ENCODE measurements around the gene GIPC3. TPM values are rescaled to one million over a fixed set of nuclear protein-coding genes. Genes with fewer than 3 reads are reported as not detected.

The GIPC3 gene
- total RNA-seq, result not detected in 2 replicates

- no peak within 1 kb of the TSS for H3K4me3 ChIP-seq (ENCODE audit: low read depth, low read length)
- DNase-seq (ENCODE audit: low read depth), result no peak
- TF ChIP-seq CTCF (conservative IDR thresholded peaks at IDR 0.05; ENCODE audit: low read depth, low read length), result no peak
Measured at GRCh38 chr19:3585301-3586126, at the start of gene GIPC3. TSS of gene GIPC3 (plus strand) at chr19:3585478. CDS start at chr19:3585598, 120 bp downstream.

GRCh38 chr19:3535563-3535965 is 49.7 kb upstream of the GIPC3 start:
- TF ChIP-seq CTCF (conservative IDR thresholded peaks at IDR 0.05; ENCODE audit: low read depth, low read length), result no peak
- H3K4me3 ChIP-seq (ENCODE audit: low read depth, low read length), result no peak overlapping the region
- no peak for DNase-seq (ENCODE audit: low read depth)

GRCh38 chr19:3535981-3536380 is 49.3 kb upstream of the GIPC3 start:
- no peak for DNase-seq (ENCODE audit: low read depth)
- TF ChIP-seq CTCF (conservative IDR thresholded peaks at IDR 0.05; ENCODE audit: low read depth, low read length), result no peak
- H3K4me3 ChIP-seq (ENCODE audit: low read depth, low read length), result no peak overlapping the region

- DNase-seq (ENCODE audit: low read depth), result no peak
- no peak overlapping the region for H3K4me3 ChIP-seq (ENCODE audit: low read depth, low read length)
- TF ChIP-seq CTCF (conservative IDR thresholded peaks at IDR 0.05; ENCODE audit: low read depth, low read length), result no peak
Measured at GRCh38 chr19:3536429-3537100, 48.7 kb upstream of the GIPC3 start.

- H3K4me3 ChIP-seq (ENCODE audit: low read depth, low read length), result no peak overlapping the region
- DNase-seq (ENCODE audit: low read depth), result no peak
- TF ChIP-seq CTCF (conservative IDR thresholded peaks at IDR 0.05; ENCODE audit: low read depth, low read length), result no peak
Measured at GRCh38 chr19:3537101-3537437, 48.2 kb upstream of the GIPC3 start.

- TF ChIP-seq CTCF (conservative IDR thresholded peaks at IDR 0.05; ENCODE audit: low read depth, low read length), result no peak
- no peak for DNase-seq (ENCODE audit: low read depth)
- no peak overlapping the region for H3K4me3 ChIP-seq (ENCODE audit: low read depth, low read length)
Measured at GRCh38 chr19:3537438-3538240, 47.6 kb upstream of the GIPC3 start.
